ENCODE measurements around the gene KYNU.

The KYNU gene

GRCh38 chr2:142973160-142973821, 95.8 kb downstream of the KYNU start:
- TF ChIP-seq TAF1 (IDR thresholded peaks at IDR 0.05; ENCODE audit: borderline replicate concordance, insufficient read depth, low read length) (no peak), SIN3A (IDR thresholded peaks at IDR 0.05; ENCODE audit: borderline replicate concordance, insufficient read depth, low read length) (no peak), POLR2AphosphoS5 (IDR thresholded peaks at IDR 0.05; ENCODE audit: low read depth, low read length) (no peak), FOXP2 (optimal IDR thresholded peaks at IDR 0.05; ENCODE audit: borderline replicate concordance, extremely low read depth, extremely low read length, insufficient read depth) (no peak), REST (IDR thresholded peaks at IDR 0.05; ENCODE audit: insufficient read depth in 1 of 2, low read depth in 2 of 2, low read length in 2 of 2) (no peak)

GRCh38 chr2:142973822-142974207, 96.4 kb downstream of the KYNU start:
- TF ChIP-seq POLR2AphosphoS5 (IDR thresholded peaks at IDR 0.05; ENCODE audit: low read depth, low read length) (no peak), SIN3A (IDR thresholded peaks at IDR 0.05; ENCODE audit: borderline replicate concordance, insufficient read depth, low read length) (no peak), TAF1 (IDR thresholded peaks at IDR 0.05; ENCODE audit: borderline replicate concordance, insufficient read depth, low read length) (no peak), FOXP2 (optimal IDR thresholded peaks at IDR 0.05; ENCODE audit: borderline replicate concordance, extremely low read depth, extremely low read length, insufficient read depth) (no peak), REST (IDR thresholded peaks at IDR 0.05; ENCODE audit: insufficient read depth in 1 of 2, low read depth in 2 of 2, low read length in 2 of 2) (no peak)

- no peak for TF ChIP-seq POLR2AphosphoS5 (IDR thresholded peaks at IDR 0.05; ENCODE audit: low read depth, low read length)
- TF ChIP-seq TAF1 (IDR thresholded peaks at IDR 0.05; ENCODE audit: borderline replicate concordance, insufficient read depth, low read length) = no peak
Measured at GRCh38 chr2:142974288-142975024, 97.0 kb downstream of the KYNU start.

- no peak for TF ChIP-seq POLR2AphosphoS5 (IDR thresholded peaks at IDR 0.05; ENCODE audit: low read depth, low read length)
Measured at GRCh38 chr2:142975239-142975638, 97.8 kb downstream of the KYNU start.

- TF ChIP-seq FOXP2 (optimal IDR thresholded peaks at IDR 0.05; ENCODE audit: borderline replicate concordance, extremely low read depth, extremely low read length, insufficient read depth) (no peak), REST (IDR thresholded peaks at IDR 0.05; ENCODE audit: insufficient read depth in 1 of 2, low read depth in 2 of 2, low read length in 2 of 2) (no peak), SIN3A (IDR thresholded peaks at IDR 0.05; ENCODE audit: borderline replicate concordance, insufficient read depth, low read length) (no peak), TAF1 (IDR thresholded peaks at IDR 0.05; ENCODE audit: borderline replicate concordance, insufficient read depth, low read length) (no peak), POLR2AphosphoS5 (IDR thresholded peaks at IDR 0.05; ENCODE audit: low read depth, low read length) (no peak)
Measured at GRCh38 chr2:142980246-142981068, 103.0 kb downstream of the KYNU start.

GRCh38 chr2:142981069-142981378, 103.6 kb downstream of the KYNU start:
- TF ChIP-seq FOXP2 (optimal IDR thresholded peaks at IDR 0.05; ENCODE audit: borderline replicate concordance, extremely low read depth, extremely low read length, insufficient read depth) (no peak), REST (IDR thresholded peaks at IDR 0.05; ENCODE audit: insufficient read depth in 1 of 2, low read depth in 2 of 2, low read length in 2 of 2) (no peak), TAF1 (IDR thresholded peaks at IDR 0.05; ENCODE audit: borderline replicate concordance, insufficient read depth, low read length) (no peak), POLR2AphosphoS5 (IDR thresholded peaks at IDR 0.05; ENCODE audit: low read depth, low read length) (no peak), SIN3A (IDR thresholded peaks at IDR 0.05; ENCODE audit: borderline replicate concordance, insufficient read depth, low read length) (no peak)

Measured in PFSK-1 (cell line).